SKM-1 (cell line): ENCODE results near the gene DARS2.
A peak's percentile ranks its signal among the peaks of the same experiment; 100 is the strongest.
"Not testable (repeated sequence)": the region's sequence is repeated elsewhere in the genome, so short reads cannot be mapped to it uniquely, and the experiment has no call there.

ENCODE experiments used
- DNase-seq: peaks from one replicate; lab custom pipeline; 2025; ENCODE audit not compliant: unreplicated experiment; lab: John Stamatoyannopoulos, UW

DARS2 gene

DNA sequence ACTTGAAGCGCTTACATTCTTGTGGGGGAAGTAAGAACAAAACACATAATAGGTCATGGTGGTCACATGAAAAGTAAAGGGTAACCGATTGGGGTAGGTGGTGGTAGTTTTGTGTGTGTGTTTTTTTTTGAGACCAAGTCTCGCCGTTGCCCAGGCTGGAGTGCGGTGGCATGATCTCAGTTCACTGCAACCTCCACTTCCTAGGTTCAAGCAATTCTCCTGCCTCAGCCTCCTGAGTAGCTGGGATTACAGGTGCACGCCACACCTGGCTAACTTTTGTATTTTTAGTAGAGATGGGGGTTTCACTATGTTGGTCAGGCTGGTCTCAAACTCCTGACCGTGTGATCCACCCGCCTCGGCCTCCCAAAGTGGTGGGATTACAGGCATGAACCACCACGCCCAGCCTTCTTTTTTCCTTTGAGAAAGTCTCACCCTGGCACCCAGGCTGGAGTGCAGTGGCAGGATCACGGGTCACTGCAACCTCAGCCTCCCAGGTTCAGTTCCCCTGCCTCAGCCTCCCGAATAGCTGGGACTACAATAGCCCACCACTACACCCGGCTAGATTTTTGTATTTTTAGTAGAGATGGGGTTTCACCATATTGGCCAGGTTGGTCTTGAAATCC lies 37.8 kb downstream of the DARS2 start:
- DNase-seq: not testable (repeated sequence)

DNA sequence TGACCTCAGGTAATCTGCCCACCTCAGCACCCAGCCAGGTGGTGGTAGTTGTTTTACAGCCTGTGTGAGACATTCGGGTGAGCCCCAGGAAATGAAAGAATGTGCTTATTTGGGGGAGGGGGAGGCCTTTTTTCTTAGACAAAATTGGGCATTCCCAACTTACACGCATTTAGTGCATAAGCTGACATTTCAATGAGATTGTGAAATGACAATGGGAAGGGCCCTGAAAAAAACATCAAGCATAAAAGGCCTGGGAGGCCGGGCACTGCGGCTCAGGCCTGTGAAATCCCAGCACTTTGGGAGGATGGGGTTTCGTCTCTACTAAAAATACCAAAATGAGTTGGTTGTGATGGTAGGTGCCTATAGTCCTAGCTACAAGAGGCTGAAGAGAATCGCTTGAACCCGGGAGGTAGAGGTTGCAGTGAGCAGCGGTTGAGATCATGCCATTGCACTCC lies 38.3 kb downstream of the DARS2 start:
- no peak for DNase-seq

GRCh38 chr1:173863224-173864161 lies 39.0 kb downstream of the DARS2 start:
- DNase-seq: no peak

DNA sequence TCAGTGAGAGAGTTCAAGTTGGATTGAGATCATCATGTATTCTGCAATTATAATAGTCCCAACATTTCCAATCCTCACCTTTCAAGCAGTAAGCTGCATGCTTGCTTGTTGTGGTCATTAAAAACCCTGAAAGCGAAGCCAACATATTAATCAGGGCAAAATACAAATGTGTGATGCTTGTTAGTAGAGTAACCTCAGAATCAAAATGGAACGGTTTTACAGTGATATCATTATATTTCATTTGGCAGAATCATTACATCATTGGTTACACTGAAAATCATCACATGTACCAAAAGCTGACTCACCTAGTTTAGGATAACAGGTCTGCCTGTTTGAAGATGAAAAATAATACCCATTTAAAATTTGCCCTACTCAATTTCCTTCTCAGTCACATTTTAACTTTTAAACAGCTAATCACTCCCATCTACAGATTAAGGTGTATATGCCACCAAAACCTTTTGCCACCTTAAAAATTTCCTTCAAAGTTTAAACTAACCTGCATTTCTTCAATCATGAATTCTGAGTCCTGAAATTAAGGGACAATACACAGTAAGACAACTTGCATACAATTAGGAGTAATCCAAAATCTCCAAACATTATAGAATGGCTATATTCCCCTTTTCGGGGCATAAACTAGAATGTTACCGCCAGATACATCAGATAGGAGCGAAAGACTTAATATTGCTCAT lies 39.9 kb downstream of the DARS2 start:
- DNase-seq: no peak

DNA sequence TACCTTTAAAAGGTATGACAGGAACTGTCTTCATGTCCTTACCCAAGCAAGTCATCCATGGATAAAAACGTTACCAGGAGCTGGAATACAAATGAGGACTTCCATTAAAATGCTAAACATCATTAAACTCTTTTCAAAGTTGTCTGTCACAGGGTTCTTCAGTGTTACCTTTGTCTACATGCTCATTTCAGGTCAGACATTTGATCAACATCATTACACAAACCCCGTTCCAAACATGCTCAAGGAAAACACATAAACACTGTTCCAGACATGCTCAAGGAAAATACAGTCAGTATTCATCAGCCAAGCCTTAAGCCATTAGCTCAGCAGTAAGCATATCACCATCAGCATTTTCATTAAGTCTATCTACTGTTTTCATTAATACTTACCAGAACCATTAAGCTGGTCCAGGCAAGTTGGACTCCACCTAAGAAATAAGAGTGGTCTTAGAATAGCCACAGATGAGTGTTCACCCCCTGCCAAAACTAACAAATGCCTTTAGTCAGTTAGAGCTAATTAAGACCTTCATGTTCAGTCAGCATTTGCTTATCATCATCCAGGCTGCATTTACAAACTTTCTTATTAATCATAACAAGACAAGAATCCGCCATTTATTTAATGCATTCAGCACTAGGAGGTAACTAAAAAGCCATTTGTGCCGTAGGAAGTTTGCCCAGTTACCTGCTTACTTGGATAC lies 41.1 kb downstream of the DARS2 start:
- no peak for DNase-seq

DNA sequence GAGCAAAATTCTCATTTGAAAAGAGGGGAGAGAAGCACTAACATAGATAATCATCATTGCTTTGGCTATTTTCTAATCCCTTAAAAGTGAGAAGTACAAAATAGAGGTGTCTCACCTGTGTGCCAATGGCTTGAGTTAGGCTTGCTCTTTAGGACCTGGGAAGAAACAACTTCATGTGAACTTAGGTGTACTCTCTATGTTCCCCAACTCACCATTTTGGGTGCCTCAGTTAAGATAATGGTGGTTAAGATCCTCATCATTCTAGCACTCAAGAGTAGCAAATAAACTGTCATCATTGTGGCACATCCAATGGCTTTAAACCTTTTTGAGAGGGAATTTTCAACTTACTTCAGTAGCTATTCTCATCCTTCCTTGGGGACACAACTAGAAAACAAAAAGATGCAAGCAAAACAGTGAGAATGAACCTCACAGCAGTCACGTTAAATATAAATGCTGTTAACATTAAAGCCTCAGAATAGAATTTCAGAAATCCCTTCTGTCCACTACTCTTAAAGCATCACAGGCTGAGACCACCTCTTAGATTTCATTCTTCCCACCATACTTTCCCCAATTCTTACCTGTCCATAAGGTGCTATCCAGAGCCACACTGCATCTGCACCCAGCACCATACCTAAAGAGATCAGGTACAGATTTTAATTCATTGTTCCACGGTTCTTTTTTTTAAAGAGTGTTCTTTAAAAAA lies 42.1 kb downstream of the DARS2 start:
- DNase-seq: no peak

DNA sequence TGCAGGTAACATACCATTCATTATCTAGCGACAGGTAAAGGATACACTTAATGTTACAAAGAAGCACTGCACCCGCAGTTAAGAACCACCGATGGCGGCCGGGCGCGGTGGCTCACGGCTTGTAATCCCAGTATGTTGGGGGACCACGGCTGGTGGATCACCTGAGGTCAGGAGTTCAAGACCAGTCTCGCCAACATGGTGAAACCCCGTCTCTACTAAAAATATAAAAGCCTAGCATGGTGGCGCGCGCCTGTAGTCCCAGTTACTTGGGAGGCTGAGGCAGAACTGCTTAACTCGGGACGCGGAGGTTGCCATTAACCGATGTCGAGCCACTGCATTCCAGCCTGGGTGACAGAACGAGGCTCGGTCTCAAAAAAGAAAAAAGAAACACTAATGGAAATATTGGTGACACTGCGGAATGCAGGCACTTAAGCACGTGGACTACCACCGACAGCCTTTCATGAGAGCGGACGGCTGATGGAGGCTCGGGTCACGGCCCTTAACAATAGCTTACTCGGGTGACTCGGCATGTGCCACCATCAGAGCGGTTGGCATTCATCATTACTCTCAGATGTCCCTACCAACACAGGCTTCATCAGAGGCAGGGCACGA lies 42.8 kb downstream of the DARS2 start:
- no peak for DNase-seq

- peak; percentile 100 for DNase-seq
These were observed 43.3 kb downstream of the DARS2 start, which contains the start of gene GAS5 for GRCh38 chr1:173867753-173868265. Gene GAS5 (minus strand): TSS chr1:173867989.

DNA sequence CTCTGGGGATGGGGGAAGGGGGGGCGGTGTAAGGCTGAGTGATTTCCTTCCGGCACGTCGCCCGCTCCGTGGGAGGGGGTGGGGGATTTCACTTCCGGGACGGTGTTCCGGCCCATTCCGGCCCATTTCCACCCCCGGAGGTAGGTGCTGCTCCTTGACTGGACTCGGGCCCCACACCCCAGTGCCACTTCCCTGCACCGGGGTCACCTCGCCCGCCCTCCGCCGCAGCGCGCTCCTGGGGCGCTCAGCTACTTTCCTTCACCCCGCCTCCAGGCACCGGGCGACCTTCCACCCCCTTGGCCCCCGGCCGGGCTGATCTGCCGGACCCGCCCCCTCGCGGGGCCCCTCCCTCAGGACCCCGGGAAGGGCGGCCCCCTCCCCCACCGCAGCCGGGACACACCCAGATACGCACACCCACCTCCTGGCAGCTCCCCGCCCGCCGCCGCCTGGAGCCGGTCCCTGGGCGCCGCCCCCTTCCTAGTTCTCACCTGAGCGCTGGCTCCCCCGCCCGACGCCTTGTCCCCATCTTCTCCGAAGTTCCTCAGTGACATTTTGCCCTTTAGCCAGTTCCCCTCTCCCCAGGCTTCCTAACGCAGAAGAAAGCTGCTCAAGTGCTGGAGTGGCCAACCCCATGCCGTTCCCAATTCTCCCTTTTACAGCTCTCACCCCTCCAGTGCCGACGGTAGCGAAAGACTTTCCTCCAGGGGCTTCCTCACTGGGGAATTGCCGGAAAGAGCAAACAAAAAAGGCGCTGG lies 44.0 kb downstream of the DARS2 start, which contains the start of gene ZBTB37:
TSS of gene ZBTB37 (plus strand) at position 115 of the 755 bp plus-strand sequence. CDS start 1,846 bp downstream, outside the sequence.
- DNase-seq: peak; percentile 94

DNA sequence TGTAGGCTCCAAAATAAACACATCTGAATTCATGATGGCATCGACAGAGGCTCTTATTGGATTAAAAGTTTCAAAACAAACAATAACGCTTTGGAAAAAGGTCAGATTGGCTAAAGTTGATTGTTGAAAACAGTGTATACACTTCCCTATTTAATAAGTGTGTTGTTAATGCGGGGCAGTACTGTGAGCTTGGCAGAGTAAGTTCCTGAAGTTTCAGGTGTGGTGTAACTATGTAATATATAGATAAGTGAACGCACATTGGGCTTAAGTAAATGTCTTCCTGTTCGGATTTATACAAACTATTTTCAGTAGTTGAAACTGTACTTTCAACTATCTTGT lies 44.5 kb downstream of the DARS2 start:
- DNase-seq: no peak

DNA sequence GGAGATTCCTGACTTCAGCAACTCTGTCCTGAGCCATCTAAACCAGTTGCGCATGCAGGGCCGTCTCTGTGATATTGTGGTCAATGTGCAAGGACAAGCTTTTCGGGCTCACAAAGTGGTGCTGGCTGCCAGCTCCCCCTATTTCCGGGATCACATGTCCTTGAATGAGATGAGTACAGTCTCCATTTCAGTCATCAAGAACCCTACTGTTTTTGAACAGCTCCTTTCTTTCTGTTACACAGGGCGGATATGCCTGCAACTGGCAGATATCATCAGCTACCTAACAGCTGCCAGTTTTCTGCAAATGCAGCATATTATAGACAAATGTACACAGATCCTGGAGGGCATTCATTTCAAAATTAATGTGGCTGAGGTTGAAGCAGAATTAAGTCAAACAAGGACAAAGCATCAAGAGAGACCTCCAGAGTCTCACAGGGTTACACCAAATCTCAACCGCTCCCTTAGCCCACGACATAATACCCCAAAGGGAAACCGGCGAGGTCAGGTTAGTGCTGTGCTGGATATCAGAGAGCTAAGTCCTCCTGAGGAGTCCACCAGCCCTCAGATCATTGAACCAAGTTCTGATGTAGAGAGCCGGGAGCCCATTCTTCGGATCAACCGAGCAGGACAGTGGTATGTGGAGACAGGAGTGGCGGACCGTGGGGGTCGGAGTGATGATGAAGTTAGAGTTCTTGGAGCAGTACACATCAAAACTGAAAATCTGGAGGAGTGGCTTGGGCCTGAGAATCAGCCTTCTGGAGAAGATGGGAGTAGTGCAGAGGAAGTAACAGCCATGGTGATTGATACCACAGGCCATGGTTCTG lies 46.0 kb downstream of the DARS2 start:
- DNase-seq: no peak

DNA sequence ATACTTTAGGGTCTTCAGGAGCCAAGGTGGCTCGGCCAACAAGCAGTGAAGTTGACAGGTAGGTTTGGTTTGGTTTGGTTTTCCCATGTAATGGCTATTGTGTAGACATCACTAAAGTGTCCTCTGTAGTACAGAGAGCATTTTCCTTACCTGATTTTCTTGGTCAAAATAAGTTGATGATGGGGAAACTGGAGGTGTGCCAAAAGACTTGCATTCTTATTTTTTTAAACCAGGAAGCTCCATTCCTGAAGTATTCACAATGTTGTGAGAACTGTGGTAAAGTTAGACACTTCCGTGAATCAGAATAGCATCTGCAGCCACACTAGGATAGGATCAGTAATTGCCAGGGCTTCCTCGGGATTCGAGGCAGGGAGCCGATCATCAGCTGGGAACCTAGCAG lies 46.6 kb downstream of the DARS2 start:
- DNase-seq: no peak

GRCh38 chr1:173871500-173871899 lies 47.0 kb downstream of the DARS2 start:
- no peak for DNase-seq

- DNase-seq: no peak
These were observed 52.3 kb downstream of the DARS2 start for GRCh38 chr1:173876732-173877131.

DNA sequence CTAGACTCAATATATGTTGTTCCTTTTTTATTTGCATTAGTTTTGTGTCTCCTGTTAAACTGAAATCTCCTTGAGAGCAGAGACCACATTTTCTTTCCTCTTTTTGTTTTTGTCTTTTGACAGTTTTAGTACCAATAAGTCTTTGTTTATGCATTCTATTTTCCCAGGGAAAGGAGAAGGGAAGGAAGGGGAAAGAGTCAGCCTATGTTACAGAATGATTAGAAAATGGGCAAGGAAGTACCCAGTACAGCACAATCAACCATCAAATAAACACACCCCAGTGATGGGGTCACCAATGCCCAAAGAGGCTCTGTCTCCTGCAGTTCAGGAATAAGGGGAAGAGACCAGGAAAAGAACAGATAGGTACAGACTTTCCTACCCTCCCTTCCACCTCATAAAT lies 53.8 kb downstream of the DARS2 start:
- no peak for DNase-seq

- DNase-seq: not testable (repeated sequence)
These were observed 56.6 kb downstream of the DARS2 start for GRCh38 chr1:173881117-173881516.

DNA sequence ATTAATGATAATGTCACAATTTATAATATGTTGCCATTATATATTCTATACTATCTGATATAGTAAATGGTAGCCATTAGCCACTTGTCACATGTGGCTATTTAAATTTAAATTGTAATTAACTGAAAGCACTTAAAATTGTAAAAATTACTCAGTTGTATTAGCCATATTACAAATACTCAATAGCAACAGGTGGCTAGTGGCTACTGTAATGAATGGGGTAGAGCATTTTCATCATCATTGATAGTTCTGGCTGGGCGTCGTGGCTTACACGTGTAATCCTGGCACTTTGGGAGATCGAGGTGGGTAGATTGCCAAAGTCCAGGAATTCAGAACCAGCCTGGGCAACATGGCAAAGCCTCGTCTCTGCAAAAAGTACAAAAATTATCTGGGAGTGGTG lies 60.2 kb downstream of the DARS2 start:
- DNase-seq: no peak
